Colon (tissue), 2 donors: ENCODE results near the gene FGGY.
"Not testable (repeated sequence)": the region's sequence is repeated elsewhere in the genome, so short reads cannot be mapped to it uniquely, and the experiment has no call there.

Source experiments
- FAIRE-seq: peaks from 2 replicates; lab custom pipeline; 2012; peaks lifted over from hg19 to GRCh38; lab: Jason Lieb, UNC
- donor health status: control.
- donor health status: control.

Gene FGGY

GRCh38 chr1:59643526-59643925 is 346.6 kb downstream of the FGGY start:
- FAIRE-seq: no peak

GRCh38 chr1:59645893-59646292 is 349.0 kb downstream of the FGGY start:
- no peak for FAIRE-seq

- not testable (repeated sequence) for FAIRE-seq
These were observed 356.5 kb downstream of the FGGY start for GRCh38 chr1:59653142-59653958.

GRCh38 chr1:59653968-59654367 is 357.1 kb downstream of the FGGY start:
- FAIRE-seq: no peak

GRCh38 chr1:59657873-59658465 is 361.1 kb downstream of the FGGY start:
- no peak for FAIRE-seq

GRCh38 chr1:59664166-59664565 is 367.3 kb downstream of the FGGY start:
- no peak for FAIRE-seq

- no peak for FAIRE-seq
These were observed 369.2 kb downstream of the FGGY start for GRCh38 chr1:59666106-59666505.

GRCh38 chr1:59667020-59667419 is 370.1 kb downstream of the FGGY start:
- FAIRE-seq: no peak

- no peak for FAIRE-seq
These were observed 372.9 kb downstream of the FGGY start for GRCh38 chr1:59669752-59670312.

- no peak for FAIRE-seq
These were observed 373.8 kb downstream of the FGGY start for GRCh38 chr1:59670662-59671061.

- FAIRE-seq: no peak
These were observed 374.4 kb downstream of the FGGY start for GRCh38 chr1:59671066-59671952.

GRCh38 chr1:59671953-59672305 is 375.0 kb downstream of the FGGY start:
- FAIRE-seq: no peak

- FAIRE-seq: no peak
These were observed 376.1 kb downstream of the FGGY start for GRCh38 chr1:59672851-59673572.

- no peak for FAIRE-seq
These were observed 376.9 kb downstream of the FGGY start for GRCh38 chr1:59673573-59674450.

- FAIRE-seq: no peak
These were observed 377.7 kb downstream of the FGGY start for GRCh38 chr1:59674595-59674994.

GRCh38 chr1:59675936-59676335 is 379.0 kb downstream of the FGGY start:
- no peak for FAIRE-seq

GRCh38 chr1:59678040-59678439 is 381.1 kb downstream of the FGGY start:
- no peak for FAIRE-seq

GRCh38 chr1:59678493-59679228 is 381.8 kb downstream of the FGGY start:
- no peak for FAIRE-seq

GRCh38 chr1:59680044-59680443 is 383.1 kb downstream of the FGGY start:
- no peak for FAIRE-seq
